ENCODE measurements around the gene AIRE. TPM values are rescaled to one million over a fixed set of nuclear protein-coding genes. Genes with fewer than 3 reads are reported as not detected.

The AIRE gene
- total and polyA plus RNA-seq, 2 donors (not counting 1 experiment from before 2014, with no cell fraction given) = not detected

DNA sequence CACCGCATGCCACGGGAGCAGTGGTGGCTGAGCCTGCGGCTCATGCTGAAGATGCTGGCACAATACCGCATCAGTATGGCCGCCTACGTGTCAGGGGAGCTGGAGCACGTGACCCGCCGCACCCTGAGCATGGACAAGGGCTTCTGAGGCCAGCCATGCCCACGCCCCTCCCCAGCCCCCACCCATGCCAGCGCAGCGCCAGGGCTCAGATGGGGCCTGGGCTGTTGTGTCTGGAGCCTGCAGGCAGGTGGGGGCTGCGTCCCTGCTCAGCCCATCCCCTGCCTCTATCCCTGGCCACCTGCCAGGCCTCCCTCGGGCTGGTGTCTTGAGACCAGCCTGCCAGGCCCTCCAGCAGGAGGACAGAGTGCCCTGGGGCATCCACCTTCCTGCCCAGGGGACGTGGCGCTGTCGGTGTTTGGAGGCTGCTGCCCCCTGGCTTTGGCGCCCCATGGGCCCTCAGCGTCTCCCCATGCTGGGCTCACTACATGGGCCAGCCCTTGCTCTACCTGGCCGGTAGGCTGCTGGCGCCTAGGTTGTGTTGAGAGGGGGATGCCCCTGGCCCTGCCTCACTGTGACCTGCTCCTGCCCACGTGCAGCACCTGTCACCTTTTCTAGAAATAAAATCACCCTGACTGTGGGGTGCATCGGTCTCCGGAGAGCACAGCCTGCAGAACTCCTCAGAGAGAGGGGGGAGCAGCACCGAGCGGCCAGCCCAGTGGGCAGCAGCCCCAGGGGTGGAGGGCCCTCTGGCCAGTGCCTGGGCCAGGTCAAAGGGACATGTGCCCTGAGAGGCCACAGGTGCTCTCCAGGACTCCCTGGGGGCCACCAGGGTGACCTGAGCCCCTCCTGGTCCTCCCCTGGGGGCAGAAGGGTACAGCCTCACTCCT, 41.3 kb downstream of the AIRE start:
- no peak overlapping the region for H3K4me2 ChIP-seq (ENCODE audit: extremely low read depth, insufficient read depth, low read length)
- H3K4me3 ChIP-seq (replicated peaks in 1 of 4; ENCODE audit: control extremely low read depth in 1 of 4, insufficient read depth in 1 of 4, low read depth in 3 of 4, low read length in 4 of 4) = no peak overlapping the region
- no peaks in the 10 kb centered on the region for H3K4me1 ChIP-seq (ENCODE audit: control insufficient read depth, extremely low read depth, insufficient read depth, low read length)
- H3K36me3 ChIP-seq (ENCODE audit: control insufficient read depth, insufficient read depth, low read length) = peaks cover 19% of the 10 kb centered on the region
- H3K27ac ChIP-seq (ENCODE audit: insufficient read depth, low read length) = no peak overlapping the region
- TF ChIP-seq CTCF (conservative IDR thresholded peaks at IDR 0.05 in 1 of 2, IDR thresholded peaks at IDR 0.05 in 1 of 2; ENCODE audit: low read depth in 1 of 2, low read length in 2 of 2) (no peak), EZH2 (IDR thresholded peaks at IDR 0.05; ENCODE audit: low read length, missing control alignments) (no peak)
- no peak overlapping the region for H3K9ac ChIP-seq (ENCODE audit: insufficient read depth, low read length)
- DNase-seq (ENCODE audit: low read depth in 2 of 2) = no peak
- H3K9me3 ChIP-seq (ENCODE audit: control insufficient read depth, insufficient read depth, low read depth, low read length) = no peaks in the 10 kb centered on the region
- H2AFZ ChIP-seq (ENCODE audit: low read length) = no peak overlapping the region
- no peaks in the 10 kb centered on the region for H4K20me1 ChIP-seq (ENCODE audit: control insufficient read depth, extremely low read depth, insufficient read depth, low read length)
- no peaks in the 10 kb centered on the region for H3K79me2 ChIP-seq (ENCODE audit: control insufficient read depth, insufficient read depth, low read length)
- H3K27me3 ChIP-seq (ENCODE audit: control insufficient read depth, insufficient read depth, low read length) = no peaks in the 10 kb centered on the region

- no peak overlapping the region for H3K9ac ChIP-seq (ENCODE audit: insufficient read depth, low read length)
- no peaks in the 10 kb centered on the region for H3K27me3 ChIP-seq (ENCODE audit: control insufficient read depth, insufficient read depth, low read length)
- DNase-seq (ENCODE audit: low read depth in 2 of 2) = no peak
- no peak overlapping the region for H3K4me3 ChIP-seq (replicated peaks in 1 of 4; ENCODE audit: control extremely low read depth in 1 of 4, insufficient read depth in 1 of 4, low read depth in 3 of 4, low read length in 4 of 4)
- no peaks in the 10 kb centered on the region for H3K4me1 ChIP-seq (ENCODE audit: control insufficient read depth, extremely low read depth, insufficient read depth, low read length)
- no peaks in the 10 kb centered on the region for H4K20me1 ChIP-seq (ENCODE audit: control insufficient read depth, extremely low read depth, insufficient read depth, low read length)
- H3K9me3 ChIP-seq (ENCODE audit: control insufficient read depth, insufficient read depth, low read depth, low read length) = no peaks in the 10 kb centered on the region
- no peak overlapping the region for H2AFZ ChIP-seq (ENCODE audit: low read length)
- H3K36me3 ChIP-seq (ENCODE audit: control insufficient read depth, insufficient read depth, low read length) = peaks cover 19% of the 10 kb centered on the region
- H3K27ac ChIP-seq (ENCODE audit: insufficient read depth, low read length) = no peak overlapping the region
- TF ChIP-seq CTCF (conservative IDR thresholded peaks at IDR 0.05 in 1 of 2, IDR thresholded peaks at IDR 0.05 in 1 of 2; ENCODE audit: low read depth in 1 of 2, low read length in 2 of 2) = no peak
- no peak for TF ChIP-seq EZH2 (IDR thresholded peaks at IDR 0.05; ENCODE audit: low read length, missing control alignments)
- no peaks in the 10 kb centered on the region for H3K79me2 ChIP-seq (ENCODE audit: control insufficient read depth, insufficient read depth, low read length)
- H3K4me2 ChIP-seq (ENCODE audit: extremely low read depth, insufficient read depth, low read length) = no peak overlapping the region
Measured at GRCh38 chr21:44327603-44327974, 41.9 kb downstream of the AIRE start.

DNA sequence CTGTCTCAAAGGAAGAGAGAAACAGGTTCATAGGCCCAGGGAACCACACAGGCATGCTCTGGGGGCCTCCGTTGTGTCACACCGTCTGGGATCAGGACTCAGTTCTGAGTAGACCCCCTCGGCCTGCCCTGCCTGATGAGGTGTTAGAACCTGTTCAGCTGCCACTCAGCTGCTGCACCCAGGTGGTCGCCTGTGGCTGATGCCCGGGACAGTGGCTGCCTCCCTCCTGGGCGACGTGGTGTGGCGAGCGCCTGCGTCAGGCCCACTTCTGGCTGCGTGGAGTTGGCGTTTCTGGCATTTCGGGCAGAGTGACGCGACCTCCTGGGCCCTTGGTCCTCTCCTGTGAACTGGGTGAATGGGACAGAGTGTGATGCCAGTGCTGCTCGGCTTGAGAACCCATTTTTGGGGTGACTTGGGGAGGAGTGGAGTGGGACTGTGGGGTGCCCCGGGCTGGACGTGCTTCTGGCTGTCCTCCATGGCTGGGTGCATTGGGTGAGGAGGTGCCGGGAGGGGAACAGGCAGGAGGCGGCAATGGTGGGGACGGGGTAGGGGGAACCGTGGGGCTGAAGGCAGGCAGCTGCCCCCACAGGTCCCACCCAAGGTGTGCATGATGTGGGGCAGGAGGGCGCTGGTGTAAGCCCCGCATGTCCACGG, 42.7 kb downstream of the AIRE start:
- H3K79me2 ChIP-seq (ENCODE audit: control insufficient read depth, insufficient read depth, low read length) = no peaks in the 10 kb centered on the region
- H4K20me1 ChIP-seq (ENCODE audit: control insufficient read depth, extremely low read depth, insufficient read depth, low read length) = no peaks in the 10 kb centered on the region

More for the DNA sequence above, 42.7 kb downstream of the AIRE start:
- H3K4me1 ChIP-seq (ENCODE audit: control insufficient read depth, extremely low read depth, insufficient read depth, low read length) = no peaks in the 10 kb centered on the region
- no peak overlapping the region for H3K4me3 ChIP-seq (replicated peaks in 1 of 4; ENCODE audit: control extremely low read depth in 1 of 4, insufficient read depth in 1 of 4, low read depth in 3 of 4, low read length in 4 of 4)
- no peak overlapping the region for H3K4me2 ChIP-seq (ENCODE audit: extremely low read depth, insufficient read depth, low read length)
- H3K27me3 ChIP-seq (ENCODE audit: control insufficient read depth, insufficient read depth, low read length) = no peaks in the 10 kb centered on the region
- H3K9me3 ChIP-seq (ENCODE audit: control insufficient read depth, insufficient read depth, low read depth, low read length) = no peaks in the 10 kb centered on the region
- TF ChIP-seq CTCF (conservative IDR thresholded peaks at IDR 0.05 in 1 of 2, IDR thresholded peaks at IDR 0.05 in 1 of 2; ENCODE audit: low read depth in 1 of 2, low read length in 2 of 2) (no peak), EZH2 (IDR thresholded peaks at IDR 0.05; ENCODE audit: low read length, missing control alignments) (no peak)
- DNase-seq (ENCODE audit: low read depth in 2 of 2) = no peak
- peaks cover 19% of the 10 kb centered on the region for H3K36me3 ChIP-seq (ENCODE audit: control insufficient read depth, insufficient read depth, low read length)
- no peak overlapping the region for H2AFZ ChIP-seq (ENCODE audit: low read length)
- H3K9ac ChIP-seq (ENCODE audit: insufficient read depth, low read length) = no peak overlapping the region
- H3K27ac ChIP-seq (ENCODE audit: insufficient read depth, low read length) = no peak overlapping the region

Data from fibroblast of lung (primary cell).